Upper lobe of right lung (tissue), 1 donor: ENCODE data around the gene CTDSP1. TPM values are rescaled to one million over a fixed set of nuclear protein-coding genes. Genes with fewer than 3 reads are reported as not detected.

ENCODE experiments used
- ATAC-seq: fragments of 200-7000 bp; cut with Tn5 transposase; one replicate; pipeline ENCODE4 v1.9.1; 2020; ENCODE audit warnings: mild to moderate bottlenecking, moderate library complexity
- DNase-seq: peaks from one replicate; pipeline ENCODE4 v3.0.0-alpha.2; 2020
- H3K27ac ChIP-seq: fragments of 200-600 bp; one replicate; pipeline ENCODE4 v1.8.0; 2022
- H3K27me3 ChIP-seq: fragments of 200-600 bp; one replicate; pipeline ENCODE4 v1.8.0; 2022; ENCODE audit warnings: mild to moderate bottlenecking
- H3K36me3 ChIP-seq: fragments of 200-600 bp; one replicate; pipeline ENCODE4 v1.8.0; 2022
- H3K4me1 ChIP-seq: fragments of 200-600 bp; one replicate; pipeline ENCODE4 v1.8.0; 2022
- H3K4me3 ChIP-seq: fragments of 200-600 bp; one replicate; pipeline ENCODE4 v1.8.0; 2022; ENCODE audit warnings: mild to moderate bottlenecking
- H3K9me3 ChIP-seq: fragments of 200-600 bp; one replicate; pipeline ENCODE4 v1.8.0; 2022
- intact Hi-C: fragments of 100-400 bp; cut with DNase I; formaldehyde crosslinking; loops from one replicate; pipeline ENCODE4 v1.11.0; 2022
- total RNA-seq: library from RNA; stranded (reverse); fragmentation: NEBNext Ultra II Directional; extraction: Animal tissue kit (Norgen Biotek cat#: 25700); gene quantifications from one replicate; pipeline ENCODE4 v1.2.1, GENCODE V29; 2021
- TF ChIP-seq, protein P1 (sequence below): fragments of 200-600 bp; IDR thresholded peaks from one replicate; pipeline ENCODE4 v1.8.0; 2022; ENCODE audit warnings: antibody characterized with exemption
- donor health status: DM: no; HTN: yes; CAD: no; lungs with severe emphysema.

The CTDSP1 gene
- total RNA-seq, 1 donor from 2014 or later = 169 TPM

DNA sequence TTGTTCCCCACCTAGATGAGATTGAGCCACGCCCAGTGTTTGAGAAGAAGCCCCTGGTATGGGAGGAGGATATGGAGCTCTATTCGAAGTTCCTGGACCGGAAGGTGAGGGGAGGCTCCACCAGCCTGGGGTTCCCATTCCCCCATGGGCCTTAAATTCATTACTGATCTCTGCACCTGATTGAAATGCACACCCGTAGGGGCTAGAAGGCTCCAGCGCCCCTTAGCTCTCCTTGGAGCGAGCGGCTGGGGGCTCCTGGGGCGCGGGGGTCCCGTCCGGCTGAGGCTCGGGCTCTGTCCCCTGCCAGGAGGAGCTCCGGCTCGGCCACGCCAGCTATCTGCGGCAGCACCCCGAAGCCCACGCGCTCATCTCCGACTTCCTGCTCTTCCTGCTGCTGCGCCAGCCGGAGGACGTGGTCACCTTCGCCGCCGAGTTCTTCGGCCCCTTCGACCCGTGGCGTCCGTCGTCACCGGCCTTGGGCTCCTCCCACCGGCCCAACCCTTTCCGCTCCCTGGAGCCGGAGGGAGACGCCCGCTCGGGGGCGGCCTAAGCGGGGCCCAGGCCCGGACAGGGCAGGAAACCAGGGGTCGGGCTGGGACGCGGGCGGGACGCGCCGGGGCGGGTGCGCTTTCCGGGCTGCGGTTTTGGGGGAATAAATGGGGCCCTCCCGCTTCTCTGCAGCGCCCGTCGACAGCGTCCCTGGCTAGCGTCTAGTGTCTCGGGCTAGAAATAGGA is 32.1 kb upstream of the CTDSP1 start:
- Histone ChIP-seq H3K4me1 (peaks cover 36% of the 10 kb centered on the region), H3K9me3 (no peaks in the 10 kb centered on the region), H3K27me3 (no peaks in the 10 kb centered on the region), H3K4me3 (peak overlapping the region; percentile 65), H3K27ac (peak overlapping the region; percentile 98), H3K36me3 (no peaks in the 10 kb centered on the region)
- ATAC-seq (peak; percentile 90), DNase-seq (peak; percentile 98)
- intact Hi-C loops = no loop called here
- TF ChIP-seq, protein P1, sequence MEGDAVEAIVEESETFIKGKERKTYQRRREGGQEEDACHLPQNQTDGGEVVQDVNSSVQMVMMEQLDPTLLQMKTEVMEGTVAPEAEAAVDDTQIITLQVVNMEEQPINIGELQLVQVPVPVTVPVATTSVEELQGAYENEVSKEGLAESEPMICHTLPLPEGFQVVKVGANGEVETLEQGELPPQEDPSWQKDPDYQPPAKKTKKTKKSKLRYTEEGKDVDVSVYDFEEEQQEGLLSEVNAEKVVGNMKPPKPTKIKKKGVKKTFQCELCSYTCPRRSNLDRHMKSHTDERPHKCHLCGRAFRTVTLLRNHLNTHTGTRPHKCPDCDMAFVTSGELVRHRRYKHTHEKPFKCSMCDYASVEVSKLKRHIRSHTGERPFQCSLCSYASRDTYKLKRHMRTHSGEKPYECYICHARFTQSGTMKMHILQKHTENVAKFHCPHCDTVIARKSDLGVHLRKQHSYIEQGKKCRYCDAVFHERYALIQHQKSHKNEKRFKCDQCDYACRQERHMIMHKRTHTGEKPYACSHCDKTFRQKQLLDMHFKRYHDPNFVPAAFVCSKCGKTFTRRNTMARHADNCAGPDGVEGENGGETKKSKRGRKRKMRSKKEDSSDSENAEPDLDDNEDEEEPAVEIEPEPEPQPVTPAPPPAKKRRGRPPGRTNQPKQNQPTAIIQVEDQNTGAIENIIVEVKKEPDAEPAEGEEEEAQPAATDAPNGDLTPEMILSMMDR = no peak

DNA sequence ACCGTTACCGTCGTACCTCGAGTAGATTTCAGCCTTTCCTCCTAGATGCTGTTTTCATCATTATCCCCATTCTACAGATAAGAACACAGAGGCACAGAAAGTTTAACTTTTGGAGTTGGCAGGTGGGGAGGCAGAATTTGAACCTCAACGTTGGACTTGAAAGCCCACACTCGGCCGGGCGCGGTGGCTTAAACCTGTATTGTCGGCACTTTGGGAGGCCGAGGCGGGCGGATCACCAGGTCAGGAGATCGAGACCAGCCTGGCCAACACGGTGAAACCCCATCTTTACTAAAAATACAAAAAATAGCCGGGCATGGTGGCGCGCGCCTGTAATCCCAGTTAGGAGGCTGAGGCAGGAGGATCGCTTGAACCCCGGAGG is 31.5 kb upstream of the CTDSP1 start:
- intact Hi-C loops = no loop called here
- no peak for DNase-seq
- peaks cover 36% of the 10 kb centered on the region for H3K4me1 ChIP-seq

DNA sequence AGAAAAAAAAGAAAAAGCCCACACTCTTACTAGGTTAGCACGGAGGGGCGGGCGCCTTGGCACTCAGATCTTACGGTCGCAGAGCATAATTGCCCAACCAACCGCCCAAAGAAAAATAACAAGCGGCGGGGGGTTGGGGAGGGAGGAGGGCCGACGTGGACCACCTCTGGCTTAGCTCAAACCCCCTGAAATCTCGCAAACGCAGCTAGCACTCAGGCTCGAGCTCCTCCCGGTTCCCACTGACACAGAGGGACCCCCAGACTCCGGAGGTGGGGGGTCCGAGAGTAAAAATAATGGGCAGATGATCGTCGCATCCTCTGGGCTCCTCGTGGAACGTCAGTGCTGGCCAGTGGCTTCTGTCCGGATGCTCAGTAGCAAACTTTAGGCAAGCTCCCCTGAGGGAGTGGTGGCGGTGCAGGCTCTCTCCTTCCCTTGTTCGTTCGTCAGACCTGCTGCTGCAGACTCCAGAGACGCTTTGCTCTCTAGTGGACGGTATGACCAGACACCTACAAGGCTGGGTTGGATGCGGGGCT is 31.0 kb upstream of the CTDSP1 start:
- TF ChIP-seq, protein P1 = no peak
- peak; percentile 13 for ATAC-seq
- Histone ChIP-seq H3K9me3 (no peaks in the 10 kb centered on the region), H3K27me3 (no peaks in the 10 kb centered on the region), H3K4me1 (peaks cover 36% of the 10 kb centered on the region), H3K36me3 (no peaks in the 10 kb centered on the region), H3K4me3 (peak overlapping the region; percentile 65), H3K27ac (peak overlapping the region; percentile 98)
- DNase-seq = peak; percentile 72
- intact Hi-C loops = no loop called here

More for the DNA sequence above, 31.5 kb upstream of the CTDSP1 start:
- H3K4me3 ChIP-seq = peak overlapping the region; percentile 65
- no peaks in the 10 kb centered on the region for H3K27me3 ChIP-seq
- no peaks in the 10 kb centered on the region for H3K9me3 ChIP-seq
- H3K36me3 ChIP-seq = no peaks in the 10 kb centered on the region
- no peak for ATAC-seq
- TF ChIP-seq, protein P1 = no peak
- peak overlapping the region; percentile 98 for H3K27ac ChIP-seq

DNA sequence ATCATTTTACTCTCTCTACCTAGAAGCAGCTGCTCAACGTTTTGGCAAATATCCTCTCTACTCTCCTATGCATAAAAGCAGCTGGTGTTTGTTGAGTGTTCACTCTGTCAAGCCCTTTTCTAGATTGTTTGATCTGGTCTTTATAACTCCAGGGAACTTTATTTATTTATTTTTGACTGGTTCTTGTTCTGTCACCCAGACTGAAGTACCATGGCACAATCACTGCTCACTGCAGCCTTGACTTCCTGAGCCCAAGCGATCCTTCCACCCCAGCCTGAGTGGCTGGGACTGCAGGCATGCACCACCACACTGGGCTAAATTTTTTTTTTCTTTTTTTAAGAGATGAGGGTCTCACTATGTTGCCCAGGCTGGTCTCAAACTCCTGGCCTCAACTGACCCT is 30.3 kb upstream of the CTDSP1 start:
- intact Hi-C loops = no loop called here
- Histone ChIP-seq H3K4me3 (peak overlapping the region; percentile 65), H3K9me3 (no peaks in the 10 kb centered on the region), H3K36me3 (no peaks in the 10 kb centered on the region), H3K27me3 (no peaks in the 10 kb centered on the region), H3K27ac (peak overlapping the region; percentile 98), H3K4me1 (peaks cover 36% of the 10 kb centered on the region)
- TF ChIP-seq, protein P1 = no peak
- peak; percentile 70 for DNase-seq
- ATAC-seq = peak; percentile 35

DNA sequence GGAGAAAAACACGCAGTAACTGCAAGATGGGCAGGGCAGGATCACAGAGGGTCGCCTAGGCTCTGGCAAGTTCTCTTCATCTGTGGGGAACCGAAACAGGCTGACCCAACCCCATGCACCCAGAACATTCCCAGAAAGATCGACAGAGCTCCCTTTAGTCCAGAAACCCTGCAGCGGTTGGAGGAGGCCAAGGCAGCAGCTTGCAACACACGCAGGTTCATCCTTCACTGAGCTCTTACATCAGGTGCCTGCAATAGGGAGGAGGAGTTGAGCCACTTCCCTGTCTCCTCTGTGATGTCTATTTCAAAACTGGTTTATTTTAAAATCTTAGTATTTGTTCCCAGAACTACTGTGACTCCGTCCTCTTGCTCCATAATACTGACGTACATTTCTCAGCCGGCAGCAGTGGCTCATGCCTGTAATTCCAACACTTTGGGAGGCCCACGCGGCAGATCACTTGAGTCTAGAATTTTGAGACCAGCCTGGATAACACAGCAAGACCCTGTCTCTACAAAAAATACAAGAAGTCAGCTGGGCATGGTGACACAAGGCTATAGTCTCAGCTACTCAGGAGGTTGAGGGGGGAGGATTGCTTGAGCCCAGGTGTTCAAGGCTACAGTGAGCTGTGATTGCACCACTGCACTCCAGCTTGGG is 29.1 kb upstream of the CTDSP1 start:
- DNase-seq = peak; percentile 82
- no peaks in the 10 kb centered on the region for H3K36me3 ChIP-seq
- H3K4me1 ChIP-seq = peaks cover 36% of the 10 kb centered on the region
- ATAC-seq = peak; percentile 64
- H3K9me3 ChIP-seq = no peaks in the 10 kb centered on the region
- peak overlapping the region; percentile 98 for H3K27ac ChIP-seq
- intact Hi-C loops = no loop called here
- H3K4me3 ChIP-seq = no peak overlapping the region
- H3K27me3 ChIP-seq = no peaks in the 10 kb centered on the region
- TF ChIP-seq, protein P1 = no peak
